HG03571 (cell line): ENCODE measurements around the gene GOLGA8S.
"Not testable (repeated sequence)": the region's sequence is repeated elsewhere in the genome, so short reads cannot be mapped to it uniquely, and the experiment has no call there.

Experiments used
- ATAC-seq: cut with Tn5 transposase; IDR thresholded peaks from one replicate; pipeline ENCODE4 v1.9.1; 2021; ENCODE audit not compliant: unreplicated experiment

Gene GOLGA8S, protein sequence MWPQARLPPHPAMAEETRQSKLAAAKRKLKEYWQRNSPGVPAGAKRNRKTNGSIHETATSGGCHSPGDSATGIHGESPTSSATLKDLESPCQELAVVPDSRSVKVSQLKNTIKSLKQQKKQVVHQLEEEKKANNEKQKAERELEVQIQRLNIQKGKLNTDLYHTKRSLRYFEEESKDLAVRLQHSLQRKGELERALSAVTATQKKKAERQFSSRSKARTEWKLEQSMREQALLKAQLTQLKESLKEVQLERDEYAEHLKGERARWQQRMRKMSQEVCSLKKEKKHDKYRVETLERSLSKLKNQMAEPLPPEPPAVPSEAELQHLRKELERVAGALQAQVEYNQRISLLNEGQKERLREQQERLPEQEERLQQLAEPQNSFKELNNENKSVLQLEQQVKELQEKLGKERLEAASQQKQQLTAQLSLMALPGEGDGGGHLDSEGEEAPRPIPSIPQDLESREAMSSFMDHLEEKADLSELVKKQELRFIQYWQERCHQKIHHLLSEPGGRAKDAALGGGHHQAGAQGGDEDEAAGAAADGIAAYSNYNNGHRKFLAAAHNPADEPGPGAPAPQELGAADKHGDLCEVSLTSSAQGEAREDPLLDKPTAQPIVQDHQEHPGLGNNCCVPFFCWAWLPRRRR

GRCh38 chr15:23354448-23354847, at the start of gene GOLGA8S:
Gene GOLGA8S, plus strand, starts transcription at chr15:23354748. Its CDS starts 62 bp downstream, at chr15:23354810.
- not testable (repeated sequence) for ATAC-seq

- ATAC-seq, result not testable (repeated sequence)
Measured at GRCh38 chr15:23304805-23305204, 49.7 kb upstream of the GOLGA8S start.

DNA sequence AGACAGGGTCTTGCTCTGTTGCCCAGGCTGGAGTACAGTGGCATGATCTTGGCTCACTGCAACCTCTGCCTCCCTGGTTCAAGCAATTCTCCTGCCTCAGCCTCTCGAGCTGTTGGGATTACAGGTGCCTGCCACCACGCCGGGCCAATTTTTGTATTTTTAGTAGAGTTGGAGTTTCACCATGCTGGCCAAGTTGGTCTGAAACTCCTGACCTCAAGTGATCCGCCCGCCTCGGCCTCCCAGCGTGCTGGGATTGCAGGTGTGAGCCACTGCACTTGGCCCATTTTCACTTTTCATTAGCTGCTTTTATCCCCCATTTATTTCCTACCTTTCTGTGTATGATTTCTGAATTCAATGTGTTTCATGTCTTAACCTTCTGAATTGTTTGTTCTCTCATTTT, 48.6 kb upstream of the GOLGA8S start:
- ATAC-seq, result not testable (repeated sequence)

GRCh38 chr15:23311233-23311632, 43.3 kb upstream of the GOLGA8S start:
- not testable (repeated sequence) for ATAC-seq

- ATAC-seq, result not testable (repeated sequence)
Measured at GRCh38 chr15:23334096-23334495, 20.5 kb upstream of the GOLGA8S start, which contains the start of gene GOLGA6L26. Gene GOLGA6L26, minus strand, starts transcription at chr15:23334196. Its CDS starts 61 bp downstream, at chr15:23334135.

DNA sequence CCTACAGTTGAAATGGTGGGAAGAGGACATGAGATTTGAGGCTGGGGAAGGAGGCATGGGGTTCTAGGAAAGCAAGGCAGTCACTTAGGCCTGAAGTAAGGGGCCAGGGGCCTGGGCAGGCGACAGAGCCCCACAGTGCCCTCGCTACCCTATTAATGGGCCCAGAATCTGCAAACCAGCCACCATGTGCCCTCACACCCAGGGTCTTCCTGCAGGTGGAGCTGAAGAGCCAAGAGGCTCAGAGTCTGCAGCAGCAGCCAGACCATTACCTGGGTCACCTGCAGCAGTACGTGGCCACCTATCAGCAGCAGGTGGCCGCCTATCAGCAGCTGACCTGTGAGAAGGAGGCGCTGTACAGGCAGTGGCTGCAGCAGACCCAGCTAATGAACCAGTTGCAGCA, 8.1 kb downstream of the GOLGA8S start:
- ATAC-seq, result not testable (repeated sequence)

- ATAC-seq, result not testable (repeated sequence)
Measured at GRCh38 chr15:23364261-23364660, 9.7 kb downstream of the GOLGA8S start.

- ATAC-seq, result no peak
Measured at GRCh38 chr15:23370578-23370977, 16.0 kb downstream of the GOLGA8S start.

DNA sequence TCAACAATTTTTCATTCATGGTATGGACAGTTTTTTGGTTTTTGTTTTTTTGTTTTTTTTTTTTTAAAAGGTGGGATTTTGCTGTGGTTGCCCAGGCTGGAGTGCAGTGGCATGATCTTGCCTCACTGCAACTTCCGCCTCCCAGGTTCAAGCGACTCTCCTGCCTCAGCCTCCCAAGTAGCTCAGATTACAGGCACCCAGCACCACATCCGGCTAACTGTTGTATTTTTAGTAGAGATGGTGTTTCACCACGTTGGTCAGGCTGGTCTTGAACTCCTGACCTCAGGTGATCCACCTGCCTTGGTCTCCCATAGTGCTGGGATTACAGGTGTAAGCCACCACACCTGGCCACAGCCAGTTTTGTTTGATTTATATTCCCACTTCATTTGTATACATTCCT, 16.6 kb downstream of the GOLGA8S start:
- not testable (repeated sequence) for ATAC-seq

DNA sequence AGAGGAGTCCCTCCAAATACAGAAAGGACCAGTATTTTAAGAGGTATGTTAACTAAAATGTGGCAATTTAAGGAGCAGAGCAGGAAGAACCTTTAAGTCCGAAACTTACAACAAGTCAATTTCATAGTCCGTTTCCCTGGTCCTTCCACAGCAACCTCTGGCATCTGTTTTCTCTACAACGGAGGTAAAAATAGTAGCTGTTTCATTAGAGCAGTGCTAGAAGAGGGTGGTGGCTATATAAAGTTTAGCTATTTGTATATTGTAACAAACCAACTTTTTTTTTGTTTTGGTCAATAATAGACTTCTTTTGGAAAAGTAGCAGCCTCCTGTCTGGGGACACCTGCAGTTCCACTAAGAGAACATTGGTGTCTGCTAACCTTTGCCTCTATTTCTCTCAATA, 17.3 kb downstream of the GOLGA8S start:
- ATAC-seq, result not testable (repeated sequence)

GRCh38 chr15:23372284-23372683, 17.7 kb downstream of the GOLGA8S start:
- ATAC-seq, result no peak

GRCh38 chr15:23372891-23373600, 18.5 kb downstream of the GOLGA8S start:
- not testable (repeated sequence) for ATAC-seq

DNA sequence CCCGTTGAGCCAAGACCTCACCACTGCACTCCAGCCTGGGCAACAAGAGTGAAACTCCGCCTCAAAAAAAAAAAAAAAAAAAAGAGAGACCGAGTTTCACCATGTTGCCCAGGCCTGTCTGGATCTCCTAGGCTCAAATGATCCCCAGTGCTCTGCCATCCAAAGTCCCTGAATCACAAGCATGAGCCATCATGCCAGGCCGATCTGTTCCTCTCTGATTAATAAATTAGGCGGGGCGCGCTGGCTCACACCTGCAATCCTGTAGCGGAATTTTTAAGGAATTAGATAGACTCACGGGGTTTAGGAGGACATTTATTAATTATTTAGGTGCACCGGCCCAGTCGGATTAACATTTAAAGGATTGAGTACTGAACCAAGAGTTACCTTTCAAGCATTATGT, 19.7 kb downstream of the GOLGA8S start:
- ATAC-seq, result not testable (repeated sequence)

DNA sequence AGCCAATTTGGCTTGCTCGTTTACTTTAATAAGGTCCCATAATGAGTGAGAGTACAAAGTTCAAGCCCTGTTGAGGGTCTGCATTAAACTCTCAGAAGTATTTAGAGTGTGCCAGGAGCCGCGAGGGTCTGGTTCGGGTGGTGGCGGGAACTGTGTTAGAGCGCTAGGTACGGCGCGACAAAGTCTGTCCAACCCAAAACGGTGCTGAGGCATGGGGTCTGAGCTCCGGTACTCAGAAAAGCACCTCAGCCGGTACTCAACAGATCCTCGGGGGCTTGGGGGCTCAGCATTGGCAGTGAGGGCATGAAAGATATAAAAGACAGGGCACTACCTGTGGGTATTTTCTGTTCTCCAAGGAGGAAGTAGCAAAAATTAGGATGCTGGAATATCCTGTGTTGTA, 24.4 kb downstream of the GOLGA8S start:
- not testable (repeated sequence) for ATAC-seq

GRCh38 chr15:23380700-23381099, 26.2 kb downstream of the GOLGA8S start:
- not testable (repeated sequence) for ATAC-seq

GRCh38 chr15:23381192-23381591, 26.6 kb downstream of the GOLGA8S start:
- not testable (repeated sequence) for ATAC-seq

GRCh38 chr15:23384371-23384770, 29.8 kb downstream of the GOLGA8S start:
- no peak for ATAC-seq

DNA sequence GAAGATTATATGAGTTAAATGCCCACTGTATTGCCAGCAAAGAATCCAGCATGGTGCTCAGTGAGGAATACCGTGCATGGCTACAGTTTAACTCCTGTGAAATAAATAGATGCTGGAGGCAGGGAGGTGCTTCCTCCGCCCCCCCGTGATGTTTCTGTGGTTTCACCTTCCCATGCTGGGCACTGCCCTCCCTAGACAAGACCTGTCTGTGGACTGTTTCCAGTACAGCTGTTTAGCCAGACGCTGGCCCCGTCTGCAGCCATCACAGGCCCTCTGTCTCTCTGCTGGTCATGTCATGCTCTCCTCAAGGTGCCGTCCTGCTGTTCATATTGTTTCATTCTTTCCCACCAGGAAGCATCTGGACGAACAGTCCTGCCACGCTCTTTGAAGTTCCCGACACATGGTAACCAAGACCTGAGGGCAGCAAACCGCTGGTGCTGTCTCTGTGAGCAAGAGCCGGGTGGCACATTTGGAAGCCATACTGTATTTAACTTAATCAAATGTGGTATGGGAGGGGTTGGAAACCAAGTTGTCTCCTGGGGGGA, 31.4 kb downstream of the GOLGA8S start:
- no peak for ATAC-seq

- no peak for ATAC-seq
Measured at GRCh38 chr15:23387621-23388190, 33.2 kb downstream of the GOLGA8S start.

GRCh38 chr15:23395030-23395692, 40.6 kb downstream of the GOLGA8S start:
- no peak for ATAC-seq
